ENCODE measurements around the gene RERG.

The RERG gene

DNA sequence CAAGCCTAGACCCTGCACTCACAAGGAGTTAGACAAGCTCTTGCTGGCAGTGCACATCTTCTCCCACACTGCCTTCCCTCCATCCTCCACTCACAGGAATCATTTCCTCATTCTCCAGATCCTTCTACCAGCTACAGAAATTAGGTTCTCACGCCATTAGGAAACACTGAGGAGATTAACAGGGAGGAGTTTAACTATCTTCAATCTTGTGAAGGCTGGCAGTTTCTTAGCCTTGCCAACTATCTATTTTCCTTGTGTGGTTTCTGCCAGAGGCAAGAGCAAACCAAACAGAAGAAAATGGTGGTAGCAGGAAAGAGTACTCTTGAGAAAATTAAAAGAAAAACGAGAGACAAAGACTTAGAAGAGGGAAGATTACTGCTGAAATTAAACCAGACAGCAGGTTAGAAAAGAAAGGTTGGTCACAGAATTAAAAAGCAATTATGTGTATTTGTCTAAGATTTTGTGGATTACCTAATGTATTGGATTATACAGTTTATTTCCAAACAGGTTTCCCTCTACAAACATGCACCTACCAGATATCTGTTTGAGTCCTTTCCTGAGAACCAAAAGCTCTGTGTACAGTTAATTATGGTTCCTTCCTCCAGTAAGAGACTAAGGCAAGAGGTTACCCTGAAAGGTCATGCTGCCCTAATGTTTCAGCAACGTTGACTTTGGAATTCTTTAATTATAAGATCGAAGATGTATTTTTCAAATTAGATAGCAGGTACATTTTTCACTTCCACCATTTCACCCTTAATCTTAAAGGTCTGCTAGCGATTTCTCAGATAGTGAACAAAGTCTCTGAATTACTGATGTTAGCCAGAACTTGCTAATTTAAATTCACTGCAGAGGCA is 5.0 kb downstream of the RERG start:
- DNase-seq, result no peak

DNA sequence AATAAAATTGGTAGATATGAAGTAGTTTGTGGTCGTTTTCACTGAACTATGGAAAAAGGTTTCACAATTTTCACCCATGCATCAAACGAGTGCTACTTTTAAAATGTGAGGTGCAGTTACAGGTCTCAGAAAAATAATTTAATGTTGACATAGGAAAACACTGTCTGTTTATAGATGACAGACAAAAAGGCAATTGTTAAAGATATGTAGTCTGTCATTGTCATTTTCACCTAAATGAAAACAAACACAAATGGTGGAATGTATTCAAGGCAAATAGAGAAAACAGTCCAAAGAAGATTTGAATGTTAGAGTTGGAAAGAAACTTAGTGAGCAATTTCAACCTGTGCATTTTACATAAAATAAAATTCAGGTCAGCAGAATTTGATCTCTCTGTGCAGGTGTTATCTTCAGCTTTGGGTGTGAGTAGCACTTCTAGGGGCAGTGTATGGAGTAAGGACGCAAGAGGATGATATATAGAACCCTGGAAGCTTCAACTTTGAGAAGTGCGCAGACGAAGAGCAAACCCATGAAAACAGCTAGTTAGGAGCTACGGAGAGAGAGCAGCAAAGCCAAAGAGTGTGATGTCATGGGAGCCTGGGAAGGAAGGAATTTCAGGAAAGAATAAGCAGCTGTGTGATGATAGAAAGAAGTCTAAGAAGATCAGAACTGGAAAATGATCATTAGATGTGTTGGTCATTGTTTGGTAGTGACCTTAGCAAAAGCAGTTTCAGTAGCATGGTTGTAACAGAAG is 6.2 kb downstream of the RERG start:
- no peak for DNase-seq

DNA sequence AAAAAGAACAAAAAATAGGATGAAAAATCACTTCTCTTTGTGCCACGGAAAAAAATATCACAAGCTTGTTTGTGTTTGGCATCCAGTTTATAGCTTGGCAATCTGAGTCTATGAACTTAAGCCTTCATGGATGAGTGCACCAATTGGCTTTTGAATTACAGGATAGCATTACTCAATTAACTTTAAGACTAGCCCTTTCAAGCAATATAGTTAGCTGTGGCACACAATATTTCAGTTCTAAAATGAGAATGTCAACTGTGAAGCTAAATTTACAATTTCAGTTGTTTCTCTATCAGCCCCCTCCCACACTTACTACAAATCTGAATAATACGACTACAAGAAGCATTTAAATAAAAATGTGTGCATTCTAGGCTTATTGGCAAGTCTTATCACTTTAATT is 8.3 kb downstream of the RERG start:
- DNase-seq, result no peak

DNA sequence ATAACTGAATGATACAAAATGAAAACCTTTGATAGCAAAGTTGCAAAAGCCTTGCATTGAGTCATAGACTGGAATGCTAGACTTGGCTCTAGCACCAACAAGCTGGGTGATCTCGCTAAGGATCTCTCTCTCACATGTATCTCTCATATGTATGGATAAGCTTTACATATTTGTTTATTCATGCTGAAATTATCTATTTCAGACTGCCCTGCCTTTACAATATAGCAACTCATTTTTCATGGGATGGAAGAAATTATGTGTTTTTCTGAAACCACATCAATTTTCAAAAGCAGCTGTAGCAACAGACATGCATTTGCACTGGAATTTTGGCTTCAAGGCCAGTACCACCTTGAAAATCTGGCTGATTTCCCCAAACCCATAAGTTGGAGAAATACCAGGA is 11.4 kb downstream of the RERG start:
- DNase-seq, result no peak

- DNase-seq, result no peak
These were observed 12.2 kb downstream of the RERG start for GRCh38 chr12:15208871-15209656.

GRCh38 chr12:15208140-15208539 is 13.1 kb downstream of the RERG start:
- no peak for DNase-seq

DNA sequence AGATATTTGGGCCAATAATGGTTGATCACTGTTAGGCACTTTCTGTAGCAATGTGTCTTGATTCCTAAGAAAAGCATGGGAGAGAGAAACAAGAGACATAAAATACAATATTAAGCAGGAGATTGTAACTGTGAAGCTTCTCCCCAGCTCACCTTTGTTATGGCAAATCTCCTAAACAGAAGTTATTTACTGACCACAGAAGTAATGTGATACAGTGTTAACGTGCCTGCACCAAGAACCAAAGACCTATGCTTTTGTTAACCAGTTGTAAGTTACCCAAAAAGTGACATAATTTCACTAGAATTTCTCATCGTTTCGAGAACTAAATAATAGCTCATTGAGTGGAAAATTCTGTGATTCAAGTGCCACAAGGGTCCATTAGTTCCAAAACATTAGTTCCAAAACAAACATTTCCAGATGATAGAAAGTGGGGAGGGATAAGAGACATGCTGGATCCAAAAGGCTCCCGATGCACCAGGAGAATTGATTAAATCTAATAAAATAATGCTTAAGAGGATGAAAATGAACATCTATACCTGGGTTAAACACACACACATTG is 14.3 kb downstream of the RERG start:
- no peak for DNase-seq

GRCh38 chr12:15206338-15206737 is 14.9 kb downstream of the RERG start:
- DNase-seq, result no peak

GRCh38 chr12:15205341-15206010 is 15.7 kb downstream of the RERG start:
- DNase-seq, result no peak

GRCh38 chr12:15201456-15201855 is 19.8 kb downstream of the RERG start:
- DNase-seq, result no peak

DNA sequence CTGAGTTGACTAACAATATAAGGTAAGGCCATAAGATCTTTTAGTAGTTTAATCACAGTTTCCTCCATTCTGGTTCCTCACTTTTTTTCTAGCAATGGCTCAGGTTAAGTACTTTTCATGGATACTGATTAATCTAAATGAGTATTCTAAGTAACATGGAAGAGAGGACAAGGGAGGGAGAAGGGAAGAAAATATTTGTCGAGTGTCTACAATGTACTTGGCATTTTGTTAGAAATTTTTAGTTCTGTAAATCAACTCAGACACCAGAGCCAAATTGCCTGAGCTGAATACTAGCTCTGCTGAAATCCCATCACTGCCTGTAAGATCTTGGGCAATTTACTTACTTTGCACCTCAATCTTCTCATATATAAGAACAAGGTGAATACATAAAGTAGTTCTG is 20.2 kb downstream of the RERG start:
- DNase-seq, result no peak

- no peak for DNase-seq
These were observed 20.6 kb downstream of the RERG start for GRCh38 chr12:15200641-15201040.

DNA sequence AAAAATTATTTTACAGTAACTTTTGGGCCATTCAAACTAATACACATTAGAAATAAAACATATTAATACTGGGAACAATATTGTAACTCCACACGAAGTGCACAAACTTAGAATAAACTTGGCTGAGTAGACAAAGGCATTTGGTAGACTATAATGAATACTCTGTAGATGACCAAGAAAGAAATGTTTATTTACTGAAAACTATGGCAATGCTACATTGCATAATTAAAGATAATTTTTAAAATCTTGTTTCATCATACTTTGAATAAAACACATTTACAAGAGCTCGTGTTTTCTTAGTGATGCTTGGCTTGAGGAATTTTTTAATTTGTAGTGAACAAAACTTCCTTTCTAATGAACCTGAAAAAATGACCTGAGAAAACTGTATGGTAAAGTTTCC is 21.3 kb downstream of the RERG start:
- no peak for DNase-seq

- DNase-seq, result no peak
These were observed 24.3 kb downstream of the RERG start for GRCh38 chr12:15196678-15197505.

DNA sequence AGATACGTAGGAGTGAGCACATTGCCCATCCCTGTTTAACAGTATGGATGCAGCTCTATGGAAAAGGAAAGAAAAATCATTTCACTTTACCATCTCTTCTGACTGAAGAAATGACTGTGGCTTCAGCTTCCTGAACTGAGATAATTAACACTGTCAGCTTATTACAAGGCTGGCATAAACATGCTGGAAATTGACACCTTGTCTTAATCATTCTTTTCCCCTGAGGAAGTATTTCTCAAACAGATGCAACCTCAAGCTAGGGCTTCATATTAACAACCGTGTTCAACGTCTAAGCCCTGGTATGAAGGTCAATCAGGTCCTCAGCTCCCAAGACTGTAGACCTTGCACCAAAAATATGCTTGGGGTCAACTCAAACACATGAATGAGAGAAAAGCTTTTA is 25.0 kb downstream of the RERG start:
- no peak for DNase-seq

- DNase-seq, result no peak
These were observed 26.5 kb downstream of the RERG start for GRCh38 chr12:15194456-15195368.

GRCh38 chr12:15193946-15194345 is 27.3 kb downstream of the RERG start:
- DNase-seq, result no peak

DNA sequence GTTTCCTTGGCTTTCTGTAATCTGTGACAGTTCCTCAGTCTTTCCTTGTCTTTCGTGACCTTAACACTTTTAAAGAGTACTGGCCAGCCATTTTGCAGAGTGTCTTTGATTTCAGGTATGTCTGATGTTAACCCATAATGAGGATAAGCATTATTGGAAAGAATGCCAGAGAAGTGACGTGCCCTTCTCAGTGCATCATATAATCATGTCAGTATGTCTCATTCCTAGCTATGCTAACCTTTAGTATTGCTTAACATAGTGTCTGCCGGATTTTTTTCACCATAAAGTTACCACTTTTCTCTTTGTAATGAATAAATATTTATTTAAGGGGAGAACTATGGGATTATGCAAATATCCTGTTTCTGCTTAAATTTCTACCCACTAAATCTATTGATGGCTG is 28.5 kb downstream of the RERG start:
- no peak for DNase-seq

- DNase-seq, result no peak
These were observed 33.1 kb downstream of the RERG start for GRCh38 chr12:15188127-15188526.

GRCh38 chr12:15186597-15186996 is 34.6 kb downstream of the RERG start:
- DNase-seq, result no peak

Data from T-helper 2 cell (primary cell).